Activated CD8-positive, alpha-beta memory T cell treated with anti-CD3 and anti-CD28 coated beads for 36 hours (primary cell): Measurements from ENCODE around the gene KIF17. TPM values are rescaled to one million over a fixed set of nuclear protein-coding genes. Genes with fewer than 3 reads are reported as not detected.

Experiments
- CTCF ChIA-PET: fragments of 350-600 bp; sonication (Branson Sonifier 250); formaldehyde crosslinking; loops from one replicate; lab custom pipeline; 2021; ENCODE audit warnings: antibody characterized with exemption; lab: Charles Lee
- POLR2A ChIA-PET: fragments of 350-600 bp; sonication (Branson Sonifier 250); formaldehyde crosslinking; loops from one replicate; lab custom pipeline; 2021; ENCODE audit warnings: antibody characterized with exemption; lab: Charles Lee
- total RNA-seq, 2 experiments: library from RNA; stranded (reverse); gene quantifications; one replicate each; pipeline ENCODE4 v1.2.3, GENCODE V29; 2021

KIF17 gene
- total RNA-seq, 2 experiments from 2014 or later, result not detected

- ChIA-PET CTCF (no interaction called here), POLR2A (no interaction called here)
Measured at GRCh38 chr1:20621012-20621411, 96.8 kb downstream of the KIF17 start.

- CTCF ChIA-PET, result no interaction called here
- POLR2A ChIA-PET, result no interaction called here
Measured at GRCh38 chr1:20619999-20620398, 97.8 kb downstream of the KIF17 start.

- ChIA-PET CTCF (no interaction called here), POLR2A (no interaction called here)
Measured at GRCh38 chr1:20618550-20618949, 99.3 kb downstream of the KIF17 start.

GRCh38 chr1:20616847-20617487, 100.8 kb downstream of the KIF17 start:
- CTCF ChIA-PET, result no interaction called here
- POLR2A ChIA-PET, result no interaction called here

- ChIA-PET CTCF (no interaction called here), POLR2A (no interaction called here)
Measured at GRCh38 chr1:20615946-20616846, 101.6 kb downstream of the KIF17 start.

GRCh38 chr1:20614131-20614579, 103.7 kb downstream of the KIF17 start:
- ChIA-PET CTCF (no interaction called here), POLR2A (no interaction called here)

Other genes starting within 250 kb of the KIF17 start
- 1 to 10 TPM; 2.2 to 2.5 TPM for gene CAMK2N1, start 231.8 kb downstream of the KIF17 start, total RNA-seq
- 10 to 100 TPM; 17.6 to 18.6 TPM for gene MUL1, start 209.9 kb downstream of the KIF17 start, total RNA-seq
- not detected for gene FAM43B, start 165.4 kb downstream of the KIF17 start, total RNA-seq
- not detected for gene CDA, start 128.9 kb downstream of the KIF17 start, total RNA-seq
- 1 to 10 TPM; 4.4 to 4.7 TPM for gene PINK1, start 84.5 kb downstream of the KIF17 start, total RNA-seq
- 100 to 1,000 TPM; 191 to 197 TPM for gene DDOST, start 56.6 kb downstream of the KIF17 start, total RNA-seq
- gene SH2D5, start 14.7 kb upstream of the KIF17 start, total RNA-seq, result under 1 TPM; 0.34 to 0.55 TPM
- 100 to 1,000 TPM; 155 to 161 TPM for gene HP1BP3, start 69.3 kb upstream of the KIF17 start, total RNA-seq